Measurements from ENCODE around the gene COL8A2.

COL8A2 gene

GRCh38 chr1:36135330-36135667, 10.3 kb upstream of the COL8A2 start:
- no peak for DNase-seq

- DNase-seq = no peak
Observed at GRCh38 chr1:36134505-36135329, 9.7 kb upstream of the COL8A2 start.

GRCh38 chr1:36134031-36134430, 9.0 kb upstream of the COL8A2 start:
- DNase-seq = no peak

DNA sequence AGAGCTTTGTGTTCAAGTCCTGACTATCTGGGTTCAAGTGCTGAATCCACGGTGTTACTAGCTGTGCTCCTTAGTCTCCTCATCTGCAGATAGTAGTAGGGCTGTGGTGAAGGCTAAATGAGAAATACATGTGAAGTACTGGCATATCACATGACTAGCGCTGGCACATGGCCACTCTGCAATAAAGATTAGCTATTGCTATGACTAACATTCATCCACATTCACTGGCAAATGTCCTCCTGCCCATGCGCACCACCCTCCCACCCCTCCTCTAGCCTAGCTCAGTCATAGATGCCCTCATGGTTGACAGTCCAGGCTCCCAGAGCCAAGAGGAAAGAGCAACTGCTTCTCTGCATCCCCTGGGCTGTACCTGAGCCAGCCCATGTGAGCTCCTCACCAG, 8.5 kb upstream of the COL8A2 start:
- no peak for DNase-seq

GRCh38 chr1:36132029-36132428, 7.0 kb upstream of the COL8A2 start:
- DNase-seq = no peak

DNA sequence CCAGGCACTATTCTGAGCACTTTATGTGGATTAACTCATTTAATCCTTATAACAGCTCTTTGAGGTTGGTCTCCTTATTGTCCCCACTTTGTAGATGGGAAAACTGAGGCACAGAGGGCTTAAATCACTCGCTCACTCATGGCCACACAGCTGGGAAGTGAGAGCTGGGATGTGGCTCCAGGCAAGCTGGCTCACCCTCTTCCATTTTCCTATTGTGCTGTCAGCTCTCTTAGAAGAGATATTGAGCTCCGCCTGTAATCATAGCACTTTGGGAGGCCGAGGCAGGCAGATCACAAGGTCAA, 3.8 kb upstream of the COL8A2 start:
- DNase-seq = no peak

DNA sequence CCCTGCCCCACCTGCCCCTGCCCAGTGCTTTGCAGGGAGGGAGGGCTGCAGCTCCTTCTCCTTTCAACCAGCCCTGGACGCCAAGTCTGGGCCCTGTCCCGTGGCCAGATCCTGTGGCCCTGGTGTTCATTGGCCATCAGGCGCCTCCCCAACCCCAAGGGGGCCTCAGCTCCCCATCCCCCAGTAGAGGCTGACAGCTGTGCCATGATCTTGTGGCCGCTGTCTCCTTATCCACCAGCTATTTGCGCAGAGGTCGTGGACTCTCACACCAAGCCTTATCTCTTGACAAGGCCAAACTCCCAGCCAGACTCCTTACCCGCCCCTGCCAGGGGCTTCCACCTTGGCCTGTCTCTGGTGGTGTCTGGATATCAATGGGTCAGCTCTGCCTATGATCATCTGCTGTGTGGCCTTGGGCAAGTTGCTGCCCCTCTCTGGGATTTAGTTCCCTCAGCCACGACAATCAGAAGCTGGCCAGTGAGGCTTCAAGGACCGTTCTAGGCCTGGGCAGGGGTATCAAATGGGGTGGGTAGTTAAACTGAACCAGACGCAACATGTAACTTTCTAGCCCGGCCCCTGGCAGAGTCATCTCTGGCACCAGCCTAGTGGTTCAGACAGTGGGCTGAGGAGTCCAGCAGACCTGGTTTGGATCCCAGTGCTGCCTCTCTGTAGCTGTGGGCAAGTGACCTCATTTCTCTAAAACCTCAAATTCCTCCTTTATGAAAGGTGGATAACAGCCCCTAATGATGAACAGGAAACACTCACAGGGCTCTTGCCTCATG, 3.3 kb upstream of the COL8A2 start:
- no peak for DNase-seq

GRCh38 chr1:36126797-36127500, 1.9 kb upstream of the COL8A2 start:
- DNase-seq = no peak

DNA sequence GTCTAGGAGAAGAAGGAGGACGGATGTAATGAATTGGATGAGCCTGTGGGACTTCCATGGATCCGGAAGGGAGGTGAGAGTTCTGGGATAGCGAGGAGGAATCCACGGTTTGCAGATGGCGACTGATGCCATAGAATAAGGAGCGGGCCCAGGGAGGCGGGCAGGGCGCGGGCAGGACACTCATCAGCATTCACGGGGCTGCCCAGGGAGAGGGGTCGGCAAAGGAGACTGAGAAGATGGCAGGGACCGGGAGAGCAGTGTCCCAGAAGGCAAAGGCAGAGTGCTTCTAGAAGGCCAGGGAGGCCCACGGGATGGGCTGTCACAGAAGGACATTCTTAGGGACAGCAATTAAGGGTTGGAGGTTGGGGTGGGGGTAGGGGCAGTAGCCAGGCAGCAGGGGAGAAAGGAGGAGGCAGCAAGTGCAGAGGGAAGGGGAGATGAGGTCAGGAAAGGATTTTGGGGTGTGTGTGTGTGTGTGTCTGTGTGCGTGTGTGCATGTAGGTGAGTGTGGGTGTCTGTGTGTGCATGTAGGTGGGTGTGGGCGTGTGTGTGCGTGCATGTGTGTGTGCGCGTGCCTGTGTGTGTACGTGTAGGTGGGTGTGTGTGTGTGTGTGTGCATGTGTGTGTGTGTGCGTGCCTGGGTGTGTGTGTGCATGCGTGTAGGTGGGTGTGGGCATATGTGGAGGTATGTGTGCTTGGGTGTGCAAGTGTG, 1.1 kb upstream of the COL8A2 start:
- no peak for DNase-seq

DNA sequence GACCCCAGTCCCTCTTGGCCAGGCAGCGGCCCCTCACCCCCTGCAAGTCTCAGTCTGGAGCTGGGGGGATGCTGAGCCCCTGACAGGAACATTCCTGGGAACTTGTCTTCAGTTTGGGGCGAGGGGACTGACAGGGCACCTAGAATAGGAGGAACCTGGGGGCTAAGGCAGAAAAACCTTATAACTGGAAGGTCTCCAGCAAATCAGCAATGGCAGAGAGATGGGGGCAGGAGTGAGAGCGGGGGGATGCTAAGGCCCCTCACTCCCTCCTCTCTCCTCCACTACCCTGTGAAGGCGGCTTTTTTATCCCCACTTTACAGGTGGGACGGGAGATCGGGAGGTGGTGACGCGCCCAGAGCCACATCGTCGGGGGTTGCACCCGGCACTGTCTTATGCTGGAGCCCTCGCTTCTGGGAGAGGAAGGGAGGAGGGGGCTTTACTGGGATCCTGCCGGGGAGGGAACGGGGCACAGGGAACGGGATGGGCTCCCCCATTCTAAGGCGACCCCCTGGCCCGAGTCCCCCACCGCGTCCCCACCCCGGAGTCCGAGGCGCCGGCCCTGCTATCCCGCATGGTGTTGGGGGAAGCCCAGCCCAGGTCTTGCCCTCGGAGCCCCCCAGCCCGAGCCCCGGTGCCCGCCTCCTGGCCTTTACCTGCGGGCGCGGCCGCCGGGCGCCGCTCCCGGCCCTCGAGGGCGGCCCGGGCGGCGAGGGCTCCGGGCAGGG, 456 bp downstream of the COL8A2 start:
- DNase-seq = no peak

DNA sequence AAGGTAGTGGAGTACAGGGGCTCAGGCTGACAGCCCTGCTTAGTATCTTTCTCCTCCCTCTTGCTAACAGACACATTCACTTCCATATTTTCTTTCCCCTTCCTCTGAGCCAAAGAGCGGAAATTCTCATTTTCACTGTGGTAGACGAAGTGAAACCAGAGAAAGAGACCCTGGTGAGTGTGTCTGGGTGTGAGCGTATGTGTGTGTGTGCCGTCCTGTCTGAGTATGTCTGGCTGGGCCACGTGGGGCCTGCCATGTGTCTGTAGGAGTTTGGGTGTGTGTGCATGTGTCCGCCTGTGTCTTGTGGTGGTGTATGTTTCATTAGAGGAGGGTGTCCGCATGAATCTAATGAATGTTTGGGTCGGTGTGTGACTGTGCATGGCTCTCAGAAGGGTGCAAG, 1.7 kb downstream of the COL8A2 start:
- DNase-seq = no peak

DNA sequence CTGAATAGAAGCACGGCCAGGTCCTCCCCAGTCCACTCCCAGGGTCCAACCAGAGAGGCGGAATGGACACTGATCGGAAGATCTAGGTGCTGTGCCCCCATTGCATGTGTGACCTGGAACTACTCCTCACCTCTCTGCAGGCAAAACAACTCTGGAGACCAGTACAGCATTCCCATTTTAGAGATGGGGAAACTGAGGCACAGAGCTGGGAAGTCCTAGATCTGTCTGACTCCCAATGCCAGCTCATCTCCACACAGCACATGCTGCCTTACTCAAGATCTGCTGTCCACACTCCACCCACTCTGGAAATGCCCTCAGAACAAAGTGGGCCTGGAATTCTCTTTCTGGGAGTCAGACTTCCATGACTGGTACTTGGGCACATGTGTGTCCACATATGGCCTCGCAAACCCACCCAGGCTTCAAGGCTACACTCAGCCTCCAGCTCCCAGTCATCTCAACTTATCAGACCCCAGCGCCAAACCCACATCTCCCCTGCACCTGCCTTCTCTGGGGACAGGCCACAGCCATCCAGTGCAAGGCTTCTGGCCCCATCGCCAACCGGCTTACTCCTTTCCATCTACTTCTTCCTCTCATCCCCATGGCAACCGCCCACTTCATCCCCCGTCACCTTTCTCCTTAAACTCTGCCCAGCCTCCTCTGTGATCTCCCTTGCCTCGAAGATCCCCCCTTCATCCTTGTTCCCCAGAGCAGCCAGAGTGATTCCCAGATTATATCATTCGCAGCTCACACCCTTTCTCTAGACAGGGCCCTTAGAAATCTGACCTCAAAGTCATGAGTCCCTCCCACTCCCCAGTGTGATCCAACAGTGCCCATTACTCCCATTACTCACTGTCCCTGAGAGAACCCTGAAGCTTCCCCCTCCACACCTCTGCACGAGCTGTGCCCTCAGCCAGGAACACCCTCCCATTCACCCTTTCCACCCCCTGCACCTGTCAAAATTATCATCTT, 2.7 kb downstream of the COL8A2 start:
- DNase-seq = no peak

GRCh38 chr1:36119456-36119855, 5.6 kb downstream of the COL8A2 start:
- no peak for DNase-seq

DNA sequence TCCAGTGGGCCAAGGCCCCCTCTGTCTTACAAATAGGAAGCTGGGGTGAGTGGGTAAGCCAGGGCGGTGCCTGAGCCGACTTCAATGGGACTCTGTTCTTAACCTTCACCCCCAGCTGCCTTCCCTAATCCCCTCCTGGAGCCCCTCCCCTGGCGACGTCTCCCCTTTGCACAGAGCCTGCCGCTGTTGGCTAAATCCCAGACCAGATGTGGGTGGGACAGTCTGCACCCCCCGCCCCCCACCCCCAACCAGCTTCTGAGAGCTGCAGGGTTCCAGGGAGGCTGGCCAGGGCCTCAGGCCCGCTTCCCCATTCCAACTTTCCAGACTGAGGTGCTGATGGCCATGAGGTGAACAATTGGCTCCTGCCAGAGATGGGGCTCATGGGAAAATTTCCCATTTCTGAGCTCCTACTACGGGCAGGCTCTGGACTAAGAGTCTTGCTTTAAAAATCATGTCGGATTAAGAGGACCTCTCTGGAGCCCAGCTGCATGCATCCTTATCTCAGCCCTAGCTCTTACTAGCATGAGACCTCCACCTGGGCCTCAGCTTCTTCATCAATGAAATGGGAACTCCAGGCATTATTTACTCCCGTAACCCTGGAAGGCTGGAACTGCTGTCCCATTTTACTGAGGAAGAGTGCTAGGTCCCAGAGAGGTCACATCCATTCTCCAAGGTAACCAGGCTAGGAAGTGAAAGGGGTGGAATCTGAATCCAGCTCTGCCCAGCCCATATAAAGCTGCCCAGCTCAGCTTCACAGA, 6.4 kb downstream of the COL8A2 start:
- no peak for DNase-seq

- DNase-seq = no peak
Observed at GRCh38 chr1:36116901-36117300, 8.1 kb downstream of the COL8A2 start.

- no peak for DNase-seq
Observed at GRCh38 chr1:36115931-36116330, 9.1 kb downstream of the COL8A2 start.

- no peak for DNase-seq
Observed at GRCh38 chr1:36115200-36115669, 9.8 kb downstream of the COL8A2 start.

- no peak for DNase-seq
Observed at GRCh38 chr1:36114371-36114770, 10.7 kb downstream of the COL8A2 start.

DNA sequence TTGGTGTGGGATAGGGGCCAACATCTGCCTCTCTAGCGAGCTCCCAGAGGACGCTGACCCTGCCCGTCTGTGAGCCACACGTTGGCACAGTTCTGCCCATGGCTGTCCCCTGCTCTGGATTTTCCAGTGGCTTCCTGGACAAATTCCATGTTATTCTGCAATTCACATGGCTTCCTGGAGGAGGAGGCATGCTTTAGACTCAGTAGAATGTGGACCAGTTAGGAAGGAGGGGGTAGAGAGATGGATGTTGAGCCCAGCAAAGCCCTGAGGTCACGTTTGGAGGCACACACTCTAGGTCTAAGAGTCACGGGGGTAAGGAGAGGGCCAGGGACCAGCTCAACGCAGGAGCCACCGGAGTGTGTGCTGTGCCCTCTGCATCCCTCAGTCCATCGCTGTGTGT, 12.2 kb downstream of the COL8A2 start:
- DNase-seq = no peak

- no peak for DNase-seq
Observed at GRCh38 chr1:36111151-36111550, 13.9 kb downstream of the COL8A2 start.
